GDM1 (cell line): Measurements from ENCODE around the gene CHRND.

Experiments
- DNase-seq: peaks from one replicate; lab custom pipeline; 2025; lab: John Stamatoyannopoulos, UW

CHRND gene

GRCh38 chr2:232576995-232577394, 51.0 kb downstream of the CHRND start:
- no peak for DNase-seq

DNA sequence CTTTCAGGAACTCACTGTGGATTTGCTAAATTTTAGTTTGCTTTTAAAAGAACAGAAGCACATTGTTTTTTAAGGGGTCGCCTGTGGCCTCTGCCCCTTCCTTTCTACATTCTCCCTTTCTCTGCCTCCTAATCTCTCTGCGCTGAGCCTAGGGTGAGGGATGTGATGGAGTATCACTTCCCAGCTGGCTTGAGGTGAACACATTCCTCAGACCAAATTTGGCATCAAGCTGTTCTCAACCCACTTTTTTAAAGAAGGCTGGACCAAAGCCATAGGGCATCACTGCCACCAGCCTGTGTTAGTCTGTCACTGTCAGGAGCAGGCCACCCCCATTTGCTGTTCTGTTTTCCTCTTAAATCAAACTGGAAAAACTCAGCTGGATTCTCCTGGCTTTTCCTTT, 51.9 kb downstream of the CHRND start:
- DNase-seq: no peak

GRCh38 chr2:232578626-232579025, 52.7 kb downstream of the CHRND start:
- DNase-seq: no peak

- DNase-seq: no peak
Measured at GRCh38 chr2:232580648-232580981, 54.7 kb downstream of the CHRND start.

- DNase-seq: no peak
Measured at GRCh38 chr2:232581725-232582124, 55.8 kb downstream of the CHRND start.

DNA sequence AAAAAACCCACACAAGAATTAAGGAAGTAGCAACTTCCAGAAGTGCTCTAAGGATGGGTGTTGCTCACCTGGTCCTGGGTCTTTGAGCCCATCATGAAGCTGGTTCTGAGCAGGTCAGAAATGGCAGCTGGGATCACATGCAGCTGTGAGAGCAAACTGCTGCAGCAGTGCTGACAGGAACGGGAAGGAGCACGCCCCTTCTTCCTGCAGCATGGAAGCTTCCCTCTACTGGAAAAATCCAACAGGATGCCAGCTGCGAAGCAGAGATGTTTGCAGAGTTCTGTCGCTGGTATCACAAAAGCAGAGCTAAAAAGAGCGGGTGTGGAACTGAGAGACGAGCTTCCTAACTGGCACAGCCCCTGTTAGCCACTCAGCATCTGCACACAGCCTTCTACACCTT, 58.3 kb downstream of the CHRND start:
- no peak for DNase-seq
